Left forelimb (tissue), 1 donor: ENCODE data around the gene CCT3.
"Not testable (repeated sequence)": the region's sequence is repeated elsewhere in the genome, so short reads cannot be mapped to it uniquely, and the experiment has no call there.

ENCODE experiments used
- DNase-seq: peaks from one replicate; pipeline ENCODE4 v3.0.0-alpha.2; 2018; ENCODE audit warnings: low spot score

CCT3 gene

DNA sequence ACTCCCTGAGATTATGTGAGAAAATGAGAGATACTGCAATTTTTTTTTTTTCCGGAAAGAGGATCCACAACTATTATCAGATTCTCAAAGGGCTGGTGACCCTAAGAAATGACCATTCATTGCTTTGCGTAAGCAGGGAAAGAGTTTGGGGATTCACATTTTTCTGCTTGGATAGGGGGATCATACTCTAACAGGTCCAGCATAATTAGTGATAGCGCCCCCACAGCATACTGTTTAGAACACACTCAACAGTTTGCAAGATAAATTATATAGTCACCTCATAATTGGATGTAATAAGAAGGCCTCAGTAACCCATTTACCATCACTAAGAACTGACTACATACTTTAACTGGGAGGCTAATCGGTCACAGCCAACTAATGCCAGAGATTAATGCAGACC, 1.9 kb downstream of the CCT3 start:
- DNase-seq: no peak

DNA sequence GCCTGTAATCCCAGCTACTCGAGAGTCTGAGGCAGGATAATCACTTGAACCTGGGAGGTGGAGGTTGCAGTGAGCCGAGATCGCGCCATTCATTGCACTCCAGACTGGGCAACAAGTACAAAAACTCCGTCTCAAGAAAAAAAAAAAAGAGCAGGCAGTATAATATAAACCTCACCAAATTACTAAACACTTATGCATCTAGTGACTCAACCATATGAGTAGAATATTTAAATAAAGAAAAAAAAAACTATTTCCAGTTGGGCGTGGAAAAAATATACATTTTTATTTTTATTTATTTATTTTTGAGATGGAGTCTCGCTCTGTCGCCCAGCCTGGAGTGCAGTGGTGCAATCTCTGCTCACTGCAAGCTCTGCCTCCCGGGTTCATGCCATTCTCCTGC, 14.9 kb downstream of the CCT3 start:
- DNase-seq: not testable (repeated sequence)

DNA sequence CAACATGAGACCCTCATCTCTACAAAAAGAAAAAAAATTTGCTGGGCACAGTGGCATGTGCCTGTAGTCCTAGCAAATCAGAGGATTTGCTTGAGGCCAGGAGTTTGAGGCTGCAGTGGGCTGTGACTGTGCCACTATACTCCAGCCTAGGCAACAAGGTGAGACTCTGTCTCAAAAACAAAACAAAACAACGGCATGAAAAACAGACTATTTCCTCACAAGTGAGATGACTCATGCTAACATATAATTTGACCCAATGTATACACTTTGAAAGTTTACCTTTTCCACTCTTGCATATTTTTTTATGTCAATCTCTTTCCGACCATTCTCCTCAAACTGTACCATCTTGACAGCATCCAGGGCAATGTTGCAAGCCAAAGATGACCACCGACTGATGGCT, 17.5 kb downstream of the CCT3 start:
- no peak for DNase-seq

DNA sequence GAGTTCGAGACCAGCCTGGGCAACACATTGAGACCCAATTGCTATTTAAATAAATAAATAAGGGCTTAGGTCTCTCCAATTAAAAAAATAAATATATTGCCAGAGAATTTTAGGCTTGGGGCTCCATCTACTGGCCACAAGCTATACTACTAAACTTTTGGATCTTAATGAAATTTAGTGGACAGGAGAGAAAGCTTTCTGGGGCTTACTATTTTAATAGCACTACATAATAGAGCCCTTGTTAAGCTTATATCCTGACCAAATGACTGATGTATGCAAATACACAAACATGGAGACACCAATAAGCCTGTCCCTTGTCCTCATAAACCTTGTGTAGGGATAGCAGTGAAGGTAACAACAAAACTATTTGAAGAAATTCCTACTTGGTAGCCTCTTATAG, 18.4 kb downstream of the CCT3 start:
- DNase-seq: no peak

DNA sequence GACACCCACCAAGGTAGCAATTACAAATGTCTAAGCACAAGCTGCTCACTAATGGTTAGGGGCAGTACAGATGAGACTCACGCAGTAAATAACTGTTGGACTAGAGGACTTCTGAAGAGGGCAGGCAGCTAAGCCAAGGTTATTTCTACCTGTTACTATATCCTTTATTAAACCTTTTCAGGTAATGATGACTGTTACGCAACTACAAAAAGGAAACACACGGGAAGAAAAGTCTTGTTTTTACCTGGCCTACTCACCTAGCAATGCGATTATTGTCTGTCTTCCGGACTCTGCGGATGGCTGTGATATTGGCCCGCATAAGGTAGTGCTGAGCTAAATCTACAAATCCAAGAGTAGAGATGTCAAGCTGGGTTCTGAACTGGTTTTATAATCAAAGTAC, 21.2 kb downstream of the CCT3 start:
- DNase-seq: no peak

DNA sequence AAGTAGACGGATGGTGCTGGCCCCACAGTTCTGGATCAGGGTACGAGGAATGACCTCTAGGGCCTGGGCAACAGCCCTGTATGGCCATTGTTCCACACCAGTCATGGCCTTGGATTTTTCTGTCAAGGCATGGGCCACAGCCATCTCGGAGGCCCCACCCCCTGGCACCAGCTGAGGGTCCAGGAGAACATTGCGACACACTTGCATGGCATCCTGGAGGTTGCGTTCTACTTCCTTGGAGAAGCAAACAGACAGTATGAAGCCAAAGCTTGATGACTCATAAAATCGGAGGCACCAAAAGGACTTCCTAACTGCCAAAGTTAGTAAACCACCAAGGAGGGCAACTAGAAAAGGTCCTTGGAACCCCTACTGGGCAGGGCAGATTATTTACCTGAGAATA, 27.1 kb downstream of the CCT3 start:
- no peak for DNase-seq

DNA sequence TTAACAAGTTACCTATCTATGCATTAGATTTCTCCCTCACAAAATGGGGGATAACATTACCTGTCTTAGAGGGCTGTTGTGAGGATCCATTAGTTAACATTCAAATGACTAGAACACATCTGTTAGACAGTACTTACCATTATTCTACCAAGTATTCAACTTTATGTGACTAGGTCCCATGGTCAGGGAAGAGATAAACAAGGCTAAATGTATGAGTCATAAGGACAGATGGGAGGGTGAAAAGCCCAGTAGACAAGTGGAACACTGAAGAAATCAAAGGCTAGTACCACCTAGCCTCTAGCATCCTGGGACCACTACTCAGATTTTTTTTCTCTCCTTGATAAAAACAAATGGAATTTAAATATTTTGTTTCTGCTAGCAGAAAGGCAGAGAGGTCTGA, 30.0 kb downstream of the CCT3 start:
- no peak for DNase-seq

DNA sequence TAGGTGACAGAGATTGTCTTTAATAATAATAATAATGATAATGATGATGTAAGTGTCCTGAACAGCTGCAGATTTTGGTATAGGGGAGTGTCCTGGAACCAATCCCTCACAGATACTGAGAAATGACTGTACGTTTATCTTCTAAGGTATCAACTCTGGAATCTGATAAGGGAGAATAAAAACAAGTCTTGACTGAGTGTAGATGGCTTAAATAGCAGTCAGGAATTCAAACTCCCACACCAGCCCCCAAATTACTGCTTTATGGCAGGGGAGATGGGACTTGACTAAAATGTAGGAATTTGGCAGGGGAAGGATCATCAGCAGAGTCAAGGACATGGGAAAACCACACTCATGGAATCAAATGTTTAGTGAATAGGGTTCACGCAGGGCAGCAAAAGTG, 32.9 kb downstream of the CCT3 start:
- no peak for DNase-seq

DNA sequence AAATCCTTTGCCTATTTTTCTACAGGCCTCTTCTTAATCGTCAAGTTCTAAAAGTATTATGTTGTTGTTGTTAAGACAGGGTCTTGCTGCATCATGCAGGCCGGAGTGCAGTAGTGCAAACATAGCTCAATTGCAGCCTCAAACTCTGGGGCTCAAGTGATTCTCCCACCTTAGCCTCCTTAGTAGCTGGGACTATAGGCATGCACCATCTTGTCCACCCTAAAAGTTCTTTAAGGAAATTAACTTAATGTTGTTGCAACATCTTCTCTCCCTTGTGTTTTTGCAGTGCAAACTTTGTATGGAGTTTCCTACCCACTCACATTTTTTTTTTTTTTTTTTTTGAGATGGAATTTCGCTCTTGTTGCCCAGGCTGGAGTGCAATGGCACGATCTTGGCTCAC, 34.9 kb downstream of the CCT3 start:
- no peak for DNase-seq

DNA sequence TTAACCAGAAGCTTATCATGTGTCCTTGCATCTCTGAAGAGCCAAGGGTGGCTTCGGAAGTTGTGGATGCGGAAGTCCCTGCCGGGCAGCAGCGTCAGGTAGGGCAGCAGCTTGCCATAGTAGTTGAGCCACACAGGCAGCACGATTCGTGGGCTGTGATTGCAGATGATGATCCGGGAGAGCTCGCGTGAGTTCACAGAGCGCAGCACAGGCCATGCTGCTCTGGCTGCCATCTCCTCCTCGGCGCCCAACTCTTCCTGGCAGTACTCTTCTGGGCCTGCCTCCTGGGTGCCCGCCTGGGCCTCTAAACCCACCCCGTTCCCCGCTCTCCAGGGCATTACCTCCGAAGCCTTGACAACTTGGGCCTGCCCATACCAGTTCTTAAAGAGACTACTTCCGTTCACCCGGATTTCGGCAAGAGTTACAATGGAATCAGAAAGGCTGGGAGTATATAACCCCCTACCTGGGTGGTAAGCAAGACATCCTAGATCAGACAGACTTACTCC, 39.2 kb downstream of the CCT3 start, which contains the start of gene VHLL:
Gene VHLL (minus strand): TSS at position 456 of the 506 bp plus-strand sequence. CDS start 118 bp downstream, at position 338.
- no peak for DNase-seq

DNA sequence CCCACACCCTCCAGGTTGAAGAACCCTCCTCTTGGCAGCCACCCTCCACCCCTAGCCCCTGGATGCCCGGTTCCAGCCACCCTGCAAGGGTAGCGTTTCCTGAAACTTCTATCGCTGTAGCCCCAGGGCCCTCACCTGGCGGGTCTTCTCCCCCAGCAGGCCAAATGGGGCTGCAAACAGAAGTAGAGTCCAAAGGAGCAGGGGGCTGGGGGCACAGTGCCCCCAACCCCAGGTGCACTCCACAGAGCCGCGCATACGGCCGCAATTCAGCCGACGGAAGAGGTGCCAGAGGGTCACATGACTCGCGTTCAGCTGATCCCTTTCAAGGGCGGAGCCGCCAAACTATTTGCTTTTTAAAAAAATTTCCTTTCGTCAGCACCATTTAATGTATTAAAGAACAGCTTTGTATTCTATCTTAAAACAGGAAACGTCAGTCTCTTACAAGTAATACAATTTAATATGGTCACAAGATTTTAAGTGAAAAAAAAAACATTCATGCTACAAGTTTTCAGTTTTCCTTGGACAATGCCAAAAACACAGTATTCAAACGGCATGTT, 42.6 kb downstream of the CCT3 start, which contains the start of gene GLMP:
Gene GLMP (minus strand): TSS at position 289 of the 557 bp plus-strand sequence. CDS start 34 bp downstream, at position 255.
- peak; percentile 72 for DNase-seq

DNA sequence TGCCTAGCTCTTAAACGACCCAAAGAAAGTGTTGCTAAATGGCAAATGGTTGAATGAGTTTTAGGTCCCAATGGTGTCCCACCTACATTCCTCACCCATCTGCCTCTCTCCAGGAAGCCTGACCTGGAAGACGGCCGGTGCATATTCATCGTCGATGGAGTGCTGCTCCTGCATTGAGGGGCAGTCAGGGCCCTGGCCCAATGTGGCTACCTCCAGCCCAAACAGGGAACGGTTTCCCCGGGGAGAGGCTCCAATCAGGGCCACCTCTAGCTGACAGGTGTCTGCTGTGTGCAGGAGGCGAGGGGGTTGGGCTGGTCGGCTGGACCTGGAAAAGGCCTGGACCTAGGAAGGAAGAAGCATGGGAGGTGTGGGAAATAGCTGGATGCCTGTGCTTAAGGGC, 44.2 kb downstream of the CCT3 start:
- DNase-seq: no peak

DNA sequence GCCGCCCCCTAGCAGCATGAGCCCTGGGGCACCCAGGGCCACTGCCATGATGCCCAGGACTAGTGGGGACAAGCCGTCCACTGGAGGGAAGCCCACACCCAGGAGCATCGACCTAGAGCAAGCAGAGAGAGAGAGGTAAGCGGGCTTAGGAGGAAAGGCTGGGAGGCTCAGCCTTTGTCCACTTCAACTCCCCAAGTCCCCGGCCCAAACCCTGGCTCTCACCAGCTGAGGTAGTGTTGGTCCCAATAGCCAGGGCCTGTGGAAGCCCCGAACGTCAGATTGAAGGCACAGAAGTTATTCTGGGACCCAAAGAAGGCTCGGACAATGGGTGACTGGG, 45.0 kb downstream of the CCT3 start:
- DNase-seq: no peak

DNA sequence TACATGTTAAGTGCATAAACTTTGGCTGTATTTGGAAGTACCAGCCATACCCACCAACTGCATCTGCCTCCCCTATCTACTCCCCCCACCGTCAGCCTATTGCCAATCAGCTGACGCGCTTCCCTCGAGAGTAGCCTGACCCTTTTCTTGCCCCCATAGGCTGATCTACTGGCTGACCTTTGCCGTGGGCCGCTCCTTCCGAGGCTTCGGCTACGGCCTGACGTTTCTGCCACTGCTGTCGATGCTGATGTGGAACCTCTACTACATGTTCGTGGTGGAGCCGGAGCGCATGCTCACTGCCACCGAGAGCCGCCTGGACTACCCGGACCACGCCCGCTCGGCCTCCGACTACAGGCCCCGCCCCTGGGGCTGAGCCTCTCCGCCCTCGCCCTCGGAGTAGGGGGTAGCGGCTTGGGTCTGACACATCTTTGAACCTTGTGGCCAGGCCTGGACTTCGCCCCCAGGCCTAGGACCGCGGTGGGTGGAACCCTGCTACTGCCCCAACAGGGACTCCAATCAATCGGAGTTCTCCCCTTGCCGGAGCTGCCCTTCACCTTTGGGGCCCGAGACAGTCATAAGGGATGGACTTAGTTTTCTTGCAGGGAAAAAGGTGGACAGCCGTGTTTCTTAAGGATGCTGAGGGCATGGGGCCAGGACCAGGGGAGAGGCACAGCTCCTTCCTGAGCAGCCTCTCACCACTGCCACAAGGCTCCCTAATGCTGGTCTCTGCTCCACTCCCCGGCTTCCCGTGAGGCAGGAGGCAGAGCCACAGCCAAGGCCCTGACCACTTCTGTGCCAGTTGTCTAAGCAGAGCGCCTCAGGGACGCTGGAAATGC, 46.6 kb downstream of the CCT3 start:
- peak; percentile 86 for DNase-seq

DNA sequence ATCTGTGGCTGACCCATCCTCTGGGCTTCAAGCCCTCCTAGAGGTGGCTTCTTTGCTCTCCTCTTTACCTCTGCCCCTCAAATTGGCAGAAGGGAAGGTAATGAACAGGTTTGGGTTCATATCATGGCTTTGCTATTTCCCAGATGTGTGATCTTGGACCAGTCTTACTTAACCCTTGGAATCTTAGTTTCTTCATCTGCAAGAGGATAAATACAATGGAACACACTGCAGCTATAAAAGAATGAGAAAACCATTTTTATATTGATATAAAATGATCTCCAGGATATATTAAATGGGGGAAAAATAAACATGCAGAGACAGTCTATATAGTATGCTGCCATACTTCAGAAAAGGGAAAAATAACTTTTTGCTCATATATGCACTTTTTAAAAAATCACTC, 48.2 kb downstream of the CCT3 start:
- DNase-seq: no peak

DNA sequence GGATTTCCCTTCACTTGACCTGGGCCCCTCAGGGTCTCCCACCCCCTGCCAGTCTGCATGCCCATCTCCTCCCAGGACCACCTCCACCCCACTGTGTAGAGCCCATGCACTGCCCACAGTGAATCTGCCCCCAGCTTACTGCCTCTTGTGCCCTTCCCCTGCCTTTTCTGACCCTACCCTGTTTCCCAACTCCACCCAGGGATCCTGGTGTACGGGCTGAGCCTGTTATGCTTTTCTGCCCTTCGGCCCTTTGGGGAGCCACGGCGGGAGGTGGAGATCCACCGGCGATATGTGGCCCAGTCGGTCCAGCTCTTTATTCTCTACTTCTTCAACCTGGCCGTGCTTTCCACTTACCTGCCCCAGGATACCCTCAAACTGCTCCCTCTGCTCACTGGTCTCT, 52.0 kb downstream of the CCT3 start:
- no peak for DNase-seq

DNA sequence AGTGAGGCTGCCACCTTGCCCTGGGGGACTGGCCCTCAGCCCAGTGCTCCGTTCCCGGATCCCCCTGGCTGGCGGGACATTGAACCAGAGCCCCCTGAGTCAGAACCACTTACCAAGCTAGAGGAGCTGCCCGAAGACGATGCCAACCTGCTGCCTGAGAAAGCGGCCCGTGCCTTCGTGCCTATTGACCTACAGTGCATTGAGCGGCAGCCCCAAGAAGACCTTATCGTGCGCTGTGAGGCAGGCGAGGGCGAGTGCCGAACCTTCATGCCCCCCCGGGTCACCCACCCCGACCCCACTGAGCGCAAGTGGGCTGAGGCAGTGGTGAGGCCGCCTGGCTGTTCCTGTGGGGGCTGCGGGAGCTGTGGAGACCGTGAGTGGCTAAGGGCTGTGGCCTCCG, 52.7 kb downstream of the CCT3 start:
- DNase-seq: no peak

DNA sequence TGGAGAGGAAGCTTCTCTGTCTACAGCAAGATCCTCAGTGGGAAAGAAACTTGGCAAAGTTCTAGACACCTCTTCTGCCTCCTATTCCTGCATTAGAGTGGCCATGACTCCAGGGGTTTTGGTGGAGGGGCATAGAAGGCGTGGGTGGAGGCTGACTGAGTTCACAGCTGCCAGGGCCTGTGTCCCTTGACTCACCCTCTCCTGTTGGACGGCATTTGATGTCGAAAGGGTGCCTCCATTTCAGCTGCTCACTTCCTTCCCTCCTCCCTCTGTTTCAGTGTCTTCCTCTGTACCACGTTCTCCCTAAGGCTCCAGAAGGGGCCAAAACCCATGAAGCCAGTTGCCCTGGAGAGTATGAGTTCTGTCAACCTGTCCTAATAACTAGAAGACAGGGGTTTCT, 53.3 kb downstream of the CCT3 start:
- DNase-seq: no peak

DNA sequence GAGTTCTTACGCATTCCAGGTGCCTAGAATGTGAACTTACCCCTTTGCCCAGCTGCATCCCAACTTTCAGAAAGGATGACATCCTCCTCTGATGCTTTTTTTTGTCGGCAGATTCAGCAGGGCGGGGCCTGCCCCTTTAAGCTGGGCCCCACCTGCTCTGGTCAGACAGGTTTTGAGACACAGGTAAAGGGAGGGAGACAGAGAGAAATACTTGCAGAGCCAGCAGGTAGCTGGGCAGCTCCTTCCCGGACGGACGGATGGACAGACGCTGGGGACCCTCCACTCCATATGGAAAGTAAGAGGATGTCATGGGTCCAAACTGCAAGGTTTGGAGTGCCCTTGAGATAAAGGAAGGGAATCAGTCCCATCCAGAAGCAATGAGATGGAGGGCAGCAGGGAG, 54.0 kb downstream of the CCT3 start, which contains the start of gene TMEM79:
Gene TMEM79 (plus strand): TSS at position 214 of the 400 bp plus-strand sequence. CDS start 902 bp downstream, outside the sequence.
- no peak for DNase-seq

DNA sequence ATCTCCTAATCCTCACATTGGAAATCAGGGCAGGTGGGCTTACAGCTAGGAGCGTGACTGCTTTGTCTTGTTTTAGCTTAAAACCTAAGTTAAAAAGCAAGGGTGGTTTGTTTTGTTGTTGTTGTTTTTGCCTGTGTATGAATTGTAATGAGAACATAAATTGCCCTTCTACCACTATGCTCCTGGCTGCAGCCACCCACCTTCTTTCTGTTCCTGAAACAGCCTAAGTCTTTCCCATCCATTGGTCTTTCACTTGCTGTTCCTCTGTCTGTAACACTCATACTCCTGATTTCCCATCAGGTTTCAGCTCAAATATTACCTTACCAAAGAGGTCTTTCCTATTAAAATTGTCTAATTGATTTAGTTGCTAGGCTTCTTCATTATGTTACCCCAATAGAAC, 54.6 kb downstream of the CCT3 start:
- no peak for DNase-seq

DNA sequence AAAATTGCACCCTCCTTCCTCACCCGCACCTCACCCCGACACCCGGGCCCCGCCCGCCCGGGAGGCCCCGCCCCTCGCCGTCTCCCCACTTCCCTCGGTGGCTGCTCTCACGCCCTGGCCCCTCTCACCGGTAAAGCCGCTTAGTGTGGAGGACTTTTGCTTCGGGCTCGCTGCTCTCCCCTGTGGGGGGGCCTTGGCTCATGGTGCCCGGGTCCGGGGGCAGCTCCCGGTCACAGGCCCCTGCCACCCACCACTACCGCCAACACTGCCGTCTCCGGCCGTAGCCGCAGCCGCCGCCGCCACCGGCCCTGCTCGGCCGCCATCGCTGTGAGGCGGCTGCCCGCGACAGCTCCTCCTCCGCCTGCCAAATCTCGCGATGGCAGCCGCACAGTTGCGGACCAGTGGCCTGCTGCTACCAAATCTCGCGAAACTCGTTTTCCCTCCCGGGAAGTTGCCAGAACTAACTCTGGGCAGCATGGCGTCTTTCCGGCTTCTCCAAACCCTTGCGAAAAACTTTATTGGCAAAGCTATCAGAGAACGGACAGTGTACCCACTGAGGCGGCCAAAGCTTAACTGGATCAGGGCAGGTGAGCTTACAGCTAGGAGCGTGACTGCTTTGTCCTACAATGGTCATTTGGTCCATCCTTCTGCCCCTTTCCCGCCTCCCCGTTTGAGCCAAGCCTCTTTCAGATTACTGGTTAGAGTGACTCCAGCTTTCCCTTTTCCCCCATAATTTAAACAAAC, 55.4 kb downstream of the CCT3 start, which contains the start of gene SMG5:
Gene SMG5 (minus strand): TSS at position 347 of the 744 bp plus-strand sequence. CDS start 145 bp downstream, at position 202.
- peak; percentile 95 for DNase-seq

DNA sequence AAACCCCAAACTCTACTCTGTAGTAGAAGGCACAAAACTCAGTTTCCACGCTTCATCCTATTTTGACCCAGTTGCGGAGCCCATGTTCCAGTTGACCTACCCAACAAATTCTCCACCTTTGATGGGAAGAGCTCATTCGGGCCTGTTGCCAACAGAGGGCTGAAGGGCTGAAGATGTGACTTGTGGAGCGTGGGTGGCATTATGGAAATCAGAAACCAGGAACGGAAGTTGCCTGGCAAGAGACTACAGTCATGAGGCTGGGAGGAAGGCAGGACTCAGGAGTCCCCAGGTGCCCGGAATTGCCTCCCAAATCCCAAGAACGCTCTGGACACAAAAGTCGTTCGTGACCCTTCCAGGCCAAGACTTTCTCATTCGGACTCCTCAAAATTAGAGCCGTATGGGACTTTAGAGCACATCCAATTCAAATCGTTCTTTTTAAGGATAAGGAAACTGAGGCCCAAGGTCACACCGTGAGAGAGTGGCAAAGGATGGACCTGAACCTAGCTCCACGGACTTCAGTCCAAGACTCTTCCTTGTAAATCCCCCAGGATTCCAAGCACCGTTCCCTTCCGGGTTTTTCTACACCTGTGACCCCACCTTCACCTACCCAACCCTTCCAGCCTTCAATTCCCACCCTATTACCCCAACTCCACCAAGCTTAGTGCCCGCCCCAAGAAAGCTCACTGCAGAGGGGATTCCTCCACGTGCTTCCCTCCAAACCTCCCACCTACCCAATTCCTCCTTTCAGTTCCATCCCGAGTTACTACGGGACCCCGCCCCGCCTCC, 56.2 kb downstream of the CCT3 start:
- no peak for DNase-seq
